Activated naive CD4-positive, alpha-beta T cell treated with anti-CD3 and anti-CD28 coated beads, Interleukin-2, amount 50 U/mL, for 24 hours (primary cell): ENCODE measurements around the gene ZNF460.
"Not testable (repeated sequence)": the region's sequence is repeated elsewhere in the genome, so short reads cannot be mapped to it uniquely, and the experiment has no call there.

Experiments
- H3K27ac Mint-ChIP-seq: one replicate; pipeline ENCODE4 v1.8.0; 2021; ENCODE audit warnings: mild to moderate bottlenecking, mixed read lengths
- H3K27me3 Mint-ChIP-seq: one replicate; pipeline ENCODE4 v1.8.0; 2021; ENCODE audit warnings: mixed read lengths
- H3K36me3 Mint-ChIP-seq: one replicate; pipeline ENCODE4 v1.8.0; 2021; ENCODE audit warnings: mixed read lengths
- H3K4me1 Mint-ChIP-seq: one replicate; pipeline ENCODE4 v1.8.0; 2021; ENCODE audit warnings: mixed read lengths
- H3K4me3 Mint-ChIP-seq: one replicate; pipeline ENCODE4 v1.8.0; 2021; ENCODE audit warnings: mild to moderate bottlenecking, mixed read lengths
- H3K9me3 Mint-ChIP-seq: one replicate; pipeline ENCODE4 v1.8.0; 2021; ENCODE audit warnings: mixed read lengths

Gene ZNF460

DNA sequence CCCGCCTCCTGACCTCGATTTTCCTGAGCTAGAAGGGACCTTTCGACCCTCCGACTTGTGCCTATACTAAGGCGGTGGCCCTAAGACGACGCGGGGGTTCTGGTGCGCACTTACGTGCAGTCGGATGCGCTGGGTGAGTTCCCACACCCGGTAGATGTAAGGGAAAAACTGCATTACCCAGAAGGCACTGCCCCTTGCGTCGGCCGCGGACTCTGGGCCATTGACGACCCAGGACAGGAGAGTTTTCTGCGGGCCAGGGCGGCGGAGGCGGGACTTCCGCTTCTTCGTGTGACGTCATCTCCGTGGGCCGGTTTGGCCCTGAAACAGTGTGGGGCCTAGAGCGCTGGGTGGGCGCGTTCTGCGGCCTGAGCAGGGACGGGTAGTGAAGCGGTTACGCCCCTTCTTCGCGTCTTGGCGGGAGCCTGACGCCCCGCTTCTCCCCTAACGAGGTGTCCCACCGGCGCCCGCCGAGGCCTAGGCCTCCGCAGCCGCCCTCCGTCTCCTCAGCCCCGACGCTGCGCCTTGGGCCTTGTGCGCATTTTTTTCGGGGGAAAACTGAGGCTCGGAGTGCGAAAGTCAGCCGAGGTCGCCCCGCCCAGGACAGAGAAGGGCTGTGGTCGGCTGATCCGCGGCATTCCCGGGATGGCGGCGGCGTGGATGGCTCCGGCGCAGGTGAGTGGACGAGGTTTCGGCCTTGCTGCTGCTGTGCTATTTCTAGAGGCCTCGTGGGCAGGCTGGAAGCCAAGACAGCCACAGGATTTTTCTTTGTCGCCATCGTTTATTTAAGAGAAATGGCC, at the start of gene ZNF460:
TSS of gene ZNF460 (plus strand) at position 321 of the 797 bp plus-strand sequence. CDS start at position 643, 322 bp downstream.
- no peak within 1 kb of the TSS for H3K27ac Mint-ChIP-seq
- H3K36me3 Mint-ChIP-seq: peaks cover 26% of the 10 kb centered on the region
- H3K27me3 Mint-ChIP-seq: no peaks in the 10 kb centered on the region
- H3K9me3 Mint-ChIP-seq: peaks cover 4% of the 10 kb centered on the region
- no peak within 1 kb of the TSS for H3K4me3 Mint-ChIP-seq
- H3K4me1 Mint-ChIP-seq: peaks cover 30% of the 10 kb centered on the region

DNA sequence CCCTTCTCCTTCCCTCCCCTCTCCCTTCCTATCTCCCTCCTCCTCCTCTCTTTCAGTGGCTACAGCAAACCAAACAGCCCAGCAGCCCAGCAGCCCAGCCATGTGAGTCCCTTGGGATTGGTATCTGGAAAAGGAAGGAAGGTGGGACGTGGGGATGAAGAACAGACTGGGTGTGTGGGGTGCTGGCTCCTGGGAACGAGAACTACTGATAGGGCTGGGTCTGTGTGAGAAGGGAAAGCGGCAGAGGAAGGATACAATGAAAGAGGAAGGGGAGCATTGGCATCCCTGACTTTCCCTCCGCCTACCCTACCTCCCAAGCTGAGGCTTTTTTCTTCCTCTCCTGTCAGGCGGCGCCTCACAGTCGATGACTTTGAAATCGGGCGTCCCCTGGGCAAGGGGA, 48.6 kb upstream of the ZNF460 start:
- no peak overlapping the region for H3K4me3 Mint-ChIP-seq
- H3K36me3 Mint-ChIP-seq: peaks cover 6% of the 10 kb centered on the region
- H3K27ac Mint-ChIP-seq: no peak overlapping the region
- peaks cover 6% of the 10 kb centered on the region for H3K27me3 Mint-ChIP-seq
- no peaks in the 10 kb centered on the region for H3K4me1 Mint-ChIP-seq
- H3K9me3 Mint-ChIP-seq: peaks cover 13% of the 10 kb centered on the region

DNA sequence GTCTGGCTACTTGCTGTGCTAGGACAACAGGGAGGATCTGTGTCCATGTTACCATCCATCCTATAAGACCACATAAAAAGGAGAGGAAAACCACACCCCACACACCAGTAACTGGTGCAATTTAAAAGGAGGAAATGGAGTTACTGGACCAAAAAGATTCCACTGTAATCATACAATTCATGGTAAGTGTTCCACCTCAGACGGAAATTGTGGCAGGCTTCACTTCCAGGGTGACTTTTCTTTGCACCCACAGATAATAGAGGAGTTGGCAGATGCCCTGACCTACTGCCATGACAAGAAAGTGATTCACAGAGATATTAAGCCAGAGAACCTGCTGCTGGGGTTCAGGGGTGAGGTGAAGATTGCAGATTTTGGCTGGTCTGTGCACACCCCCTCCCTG, 47.1 kb upstream of the ZNF460 start:
- H3K27me3 Mint-ChIP-seq: peaks cover 6% of the 10 kb centered on the region

DNA sequence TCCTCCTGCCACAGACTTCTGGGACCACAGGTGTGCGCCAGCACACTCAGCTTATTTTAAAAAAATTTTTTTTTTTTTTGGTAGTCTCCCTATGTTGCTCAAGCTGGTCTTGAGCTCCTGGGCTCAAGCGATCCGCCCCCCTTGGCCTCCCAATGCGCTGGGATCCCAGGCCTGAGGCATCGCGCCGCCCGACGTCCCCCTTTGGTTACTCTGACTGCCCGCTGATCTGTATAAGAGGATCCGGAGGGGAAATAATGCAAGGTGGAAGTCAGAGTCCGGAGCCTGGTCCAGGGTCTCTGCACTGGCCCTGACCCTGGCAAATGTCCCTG, 40.3 kb upstream of the ZNF460 start:
- Mint-ChIP-seq H3K27ac (peak overlapping the region; percentile 98), H3K9me3 (peaks cover 5% of the 10 kb centered on the region), H3K36me3 (peaks cover 18% of the 10 kb centered on the region), H3K4me3 (peak overlapping the region; percentile 89), H3K27me3 (no peaks in the 10 kb centered on the region), H3K4me1 (peaks cover 40% of the 10 kb centered on the region)

More for the DNA sequence above, 47.1 kb upstream of the ZNF460 start:
- no peak overlapping the region for H3K27ac Mint-ChIP-seq
- H3K4me3 Mint-ChIP-seq: no peak overlapping the region
- H3K9me3 Mint-ChIP-seq: peaks cover 7% of the 10 kb centered on the region
- H3K4me1 Mint-ChIP-seq: no peaks in the 10 kb centered on the region
- peaks cover 4% of the 10 kb centered on the region for H3K36me3 Mint-ChIP-seq

- H3K4me1 Mint-ChIP-seq: peaks cover 40% of the 10 kb centered on the region
- H3K36me3 Mint-ChIP-seq: peaks cover 20% of the 10 kb centered on the region
- peak within 1 kb of the TSS; percentile 89 for H3K4me3 Mint-ChIP-seq
- peak within 1 kb of the TSS; percentile 98 for H3K27ac Mint-ChIP-seq
- H3K9me3 Mint-ChIP-seq: peaks cover 5% of the 10 kb centered on the region
- no peaks in the 10 kb centered on the region for H3K27me3 Mint-ChIP-seq
Measured at GRCh38 chr19:57240311-57241090, 39.8 kb upstream of the ZNF460 start, which contains the start of gene ZNF805. ZNF805 (plus strand) TSS chr19:57240632; CDS start chr19:57240892, 260 bp downstream.

- H3K27me3 Mint-ChIP-seq: no peaks in the 10 kb centered on the region
- H3K9me3 Mint-ChIP-seq: peaks cover 5% of the 10 kb centered on the region
- peaks cover 40% of the 10 kb centered on the region for H3K4me1 Mint-ChIP-seq
- H3K27ac Mint-ChIP-seq: peak overlapping the region; percentile 98
- peaks cover 24% of the 10 kb centered on the region for H3K36me3 Mint-ChIP-seq
- H3K4me3 Mint-ChIP-seq: peak overlapping the region; percentile 89
Measured at GRCh38 chr19:57241176-57241575, 39.1 kb upstream of the ZNF460 start.

GRCh38 chr19:57242821-57243220, 37.5 kb upstream of the ZNF460 start:
- Mint-ChIP-seq H3K36me3 (peaks cover 31% of the 10 kb centered on the region), H3K27ac (no peak overlapping the region), H3K4me3 (peak overlapping the region; percentile 54)

GRCh38 chr19:57244513-57244912, 35.8 kb upstream of the ZNF460 start:
- Mint-ChIP-seq H3K4me1 (peaks cover 40% of the 10 kb centered on the region), H3K36me3 (peaks cover 43% of the 10 kb centered on the region), H3K27me3 (no peaks in the 10 kb centered on the region), H3K9me3 (peaks cover 5% of the 10 kb centered on the region), H3K27ac (no peak overlapping the region), H3K4me3 (peak overlapping the region; percentile 19)

More at GRCh38 chr19:57242821-57243220, 37.5 kb upstream of the ZNF460 start:
- Mint-ChIP-seq H3K27me3 (no peaks in the 10 kb centered on the region), H3K9me3 (peaks cover 5% of the 10 kb centered on the region), H3K4me1 (peaks cover 40% of the 10 kb centered on the region)

GRCh38 chr19:57245066-57245465, 35.2 kb upstream of the ZNF460 start:
- Mint-ChIP-seq H3K27ac (no peak overlapping the region), H3K36me3 (peaks cover 44% of the 10 kb centered on the region), H3K4me1 (peaks cover 37% of the 10 kb centered on the region), H3K27me3 (no peaks in the 10 kb centered on the region), H3K4me3 (peak overlapping the region; percentile 19), H3K9me3 (peaks cover 6% of the 10 kb centered on the region)

- Mint-ChIP-seq H3K36me3 (peaks cover 49% of the 10 kb centered on the region), H3K4me1 (peaks cover 34% of the 10 kb centered on the region)
Measured at GRCh38 chr19:57245959-57246358, 34.3 kb upstream of the ZNF460 start.

DNA sequence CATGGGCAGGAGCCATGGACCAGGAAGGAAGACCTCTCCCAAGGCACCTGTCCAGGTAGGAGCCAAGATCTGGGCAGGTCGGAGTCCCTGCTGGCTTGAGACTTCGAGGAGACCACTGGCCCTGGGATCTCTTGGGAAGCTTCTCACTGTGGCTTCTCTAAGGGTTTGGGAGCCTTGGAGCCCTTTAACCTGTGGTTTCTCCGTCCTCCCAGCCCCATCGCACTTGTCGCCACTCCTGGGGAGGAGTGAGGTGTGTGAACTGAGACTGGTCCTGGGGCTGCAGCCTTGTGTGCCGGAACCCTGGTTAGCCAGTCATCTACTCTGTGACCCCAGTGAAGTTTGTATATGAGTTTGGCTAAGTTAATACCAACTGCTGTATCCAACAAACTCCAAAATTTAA, 31.6 kb upstream of the ZNF460 start:
- Mint-ChIP-seq H3K36me3 (peaks cover 73% of the 10 kb centered on the region), H3K4me1 (peaks cover 11% of the 10 kb centered on the region), H3K9me3 (peaks cover 26% of the 10 kb centered on the region), H3K27ac (no peak overlapping the region), H3K4me3 (no peak overlapping the region), H3K27me3 (no peaks in the 10 kb centered on the region)

More at GRCh38 chr19:57245959-57246358, 34.3 kb upstream of the ZNF460 start:
- H3K27ac Mint-ChIP-seq: no peak overlapping the region
- peaks cover 13% of the 10 kb centered on the region for H3K9me3 Mint-ChIP-seq
- H3K27me3 Mint-ChIP-seq: no peaks in the 10 kb centered on the region
- H3K4me3 Mint-ChIP-seq: no peak overlapping the region

GRCh38 chr19:57249329-57249728, 31.0 kb upstream of the ZNF460 start:
- peaks cover 8% of the 10 kb centered on the region for H3K4me1 Mint-ChIP-seq
- no peaks in the 10 kb centered on the region for H3K27me3 Mint-ChIP-seq
- peaks cover 76% of the 10 kb centered on the region for H3K36me3 Mint-ChIP-seq
- H3K27ac Mint-ChIP-seq: no peak overlapping the region
- peaks cover 26% of the 10 kb centered on the region for H3K9me3 Mint-ChIP-seq
- no peak overlapping the region for H3K4me3 Mint-ChIP-seq

DNA sequence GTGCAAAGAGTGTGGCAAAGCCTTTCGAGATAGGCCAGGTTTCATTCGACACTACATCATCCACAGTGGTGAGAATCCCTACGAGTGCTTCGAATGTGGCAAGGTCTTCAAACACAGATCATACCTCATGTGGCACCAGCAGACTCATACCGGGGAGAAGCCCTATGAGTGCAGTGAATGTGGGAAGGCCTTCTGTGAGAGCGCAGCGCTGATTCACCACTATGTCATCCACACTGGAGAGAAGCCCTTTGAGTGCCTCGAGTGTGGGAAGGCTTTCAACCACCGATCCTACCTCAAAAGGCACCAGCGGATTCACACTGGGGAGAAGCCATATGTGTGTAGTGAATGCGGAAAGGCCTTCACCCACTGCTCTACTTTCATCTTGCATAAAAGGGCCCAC, 26.5 kb upstream of the ZNF460 start:
- H3K27me3 Mint-ChIP-seq, H3K27ac Mint-ChIP-seq, H3K4me1 Mint-ChIP-seq, H3K4me3 Mint-ChIP-seq: not testable (repeated sequence)
- H3K9me3 Mint-ChIP-seq: peaks cover 39% of the 10 kb centered on the region
- H3K36me3 Mint-ChIP-seq: peaks cover 78% of the 10 kb centered on the region

- Mint-ChIP-seq H3K27ac (no peak overlapping the region), H3K9me3 (peaks cover 28% of the 10 kb centered on the region), H3K4me3 (no peak overlapping the region), H3K4me1 (no peaks in the 10 kb centered on the region), H3K36me3 (peaks cover 55% of the 10 kb centered on the region), H3K27me3 (no peaks in the 10 kb centered on the region)
Measured at GRCh38 chr19:57262044-57262443, 18.2 kb upstream of the ZNF460 start.

DNA sequence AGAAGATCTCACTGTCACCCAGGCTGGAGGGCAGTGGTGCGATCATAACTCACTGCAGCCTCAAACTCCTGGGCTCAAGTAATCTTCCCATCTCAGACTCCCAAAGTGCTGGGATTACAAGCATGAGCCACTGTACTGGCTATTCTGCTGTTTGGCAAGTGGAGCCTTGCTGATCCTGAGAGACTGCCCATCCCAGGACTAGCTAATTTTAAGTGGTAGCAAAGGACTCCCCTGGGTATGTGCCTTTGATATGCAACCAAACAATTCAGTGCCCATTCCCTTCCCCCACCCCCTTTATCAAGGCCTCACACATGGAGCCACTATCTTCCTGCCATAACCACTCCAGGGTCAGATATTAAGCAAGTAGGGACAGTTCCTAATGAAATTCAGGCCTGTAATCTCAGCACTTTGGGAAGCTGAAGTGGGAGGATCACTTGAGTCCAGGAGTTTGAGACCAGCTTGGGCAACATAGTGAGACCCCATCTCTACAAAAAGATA, 17.0 kb upstream of the ZNF460 start:
- Mint-ChIP-seq H3K36me3 (peaks cover 51% of the 10 kb centered on the region), H3K27me3 (no peaks in the 10 kb centered on the region), H3K9me3 (peaks cover 24% of the 10 kb centered on the region), H3K4me3 (no peak overlapping the region), H3K4me1 (no peaks in the 10 kb centered on the region), H3K27ac (no peak overlapping the region)

GRCh38 chr19:57267291-57267690, 13.0 kb upstream of the ZNF460 start:
- H3K36me3 Mint-ChIP-seq: peaks cover 34% of the 10 kb centered on the region
- H3K4me1 Mint-ChIP-seq: peaks cover 3% of the 10 kb centered on the region
- no peaks in the 10 kb centered on the region for H3K27me3 Mint-ChIP-seq
- no peak overlapping the region for H3K4me3 Mint-ChIP-seq
- H3K9me3 Mint-ChIP-seq: peaks cover 10% of the 10 kb centered on the region
- H3K27ac Mint-ChIP-seq: no peak overlapping the region
